ENCODE data around the gene MBLAC1.

DNA sequence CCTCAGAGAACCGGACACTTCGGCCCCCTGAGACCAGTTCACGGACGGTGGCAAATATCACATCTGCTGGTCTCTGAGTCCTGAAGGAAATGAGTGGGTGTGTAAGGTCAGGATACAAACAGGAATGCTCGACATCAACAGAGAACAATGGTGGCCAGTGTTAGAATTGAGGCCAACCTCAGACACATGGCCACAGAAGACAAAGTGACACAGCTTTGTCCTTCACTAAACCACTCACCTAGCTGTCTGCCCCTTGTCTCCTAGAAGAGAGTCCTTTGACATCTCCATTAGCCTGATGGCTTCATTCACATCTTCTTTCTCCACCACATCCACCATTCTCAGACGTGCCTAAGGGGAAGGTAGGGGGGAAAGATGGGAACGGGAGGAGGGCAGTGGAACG lies 33.7 kb upstream of the MBLAC1 start:
- TF ChIP-seq, protein P1, sequence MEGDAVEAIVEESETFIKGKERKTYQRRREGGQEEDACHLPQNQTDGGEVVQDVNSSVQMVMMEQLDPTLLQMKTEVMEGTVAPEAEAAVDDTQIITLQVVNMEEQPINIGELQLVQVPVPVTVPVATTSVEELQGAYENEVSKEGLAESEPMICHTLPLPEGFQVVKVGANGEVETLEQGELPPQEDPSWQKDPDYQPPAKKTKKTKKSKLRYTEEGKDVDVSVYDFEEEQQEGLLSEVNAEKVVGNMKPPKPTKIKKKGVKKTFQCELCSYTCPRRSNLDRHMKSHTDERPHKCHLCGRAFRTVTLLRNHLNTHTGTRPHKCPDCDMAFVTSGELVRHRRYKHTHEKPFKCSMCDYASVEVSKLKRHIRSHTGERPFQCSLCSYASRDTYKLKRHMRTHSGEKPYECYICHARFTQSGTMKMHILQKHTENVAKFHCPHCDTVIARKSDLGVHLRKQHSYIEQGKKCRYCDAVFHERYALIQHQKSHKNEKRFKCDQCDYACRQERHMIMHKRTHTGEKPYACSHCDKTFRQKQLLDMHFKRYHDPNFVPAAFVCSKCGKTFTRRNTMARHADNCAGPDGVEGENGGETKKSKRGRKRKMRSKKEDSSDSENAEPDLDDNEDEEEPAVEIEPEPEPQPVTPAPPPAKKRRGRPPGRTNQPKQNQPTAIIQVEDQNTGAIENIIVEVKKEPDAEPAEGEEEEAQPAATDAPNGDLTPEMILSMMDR (IDR thresholded peaks at IDR 0.05; ENCODE audit: borderline replicate concordance, extremely low read depth, low read length, poor library complexity, severe bottlenecking) = no peak
- no peak for TF ChIP-seq EZH2 (IDR thresholded peaks at IDR 0.05; ENCODE audit: borderline replicate concordance, low read depth, low read length, severe bottlenecking)

Data from DND-41 (cell line).